ENCODE measurements around the gene PLA2R1.

DNA sequence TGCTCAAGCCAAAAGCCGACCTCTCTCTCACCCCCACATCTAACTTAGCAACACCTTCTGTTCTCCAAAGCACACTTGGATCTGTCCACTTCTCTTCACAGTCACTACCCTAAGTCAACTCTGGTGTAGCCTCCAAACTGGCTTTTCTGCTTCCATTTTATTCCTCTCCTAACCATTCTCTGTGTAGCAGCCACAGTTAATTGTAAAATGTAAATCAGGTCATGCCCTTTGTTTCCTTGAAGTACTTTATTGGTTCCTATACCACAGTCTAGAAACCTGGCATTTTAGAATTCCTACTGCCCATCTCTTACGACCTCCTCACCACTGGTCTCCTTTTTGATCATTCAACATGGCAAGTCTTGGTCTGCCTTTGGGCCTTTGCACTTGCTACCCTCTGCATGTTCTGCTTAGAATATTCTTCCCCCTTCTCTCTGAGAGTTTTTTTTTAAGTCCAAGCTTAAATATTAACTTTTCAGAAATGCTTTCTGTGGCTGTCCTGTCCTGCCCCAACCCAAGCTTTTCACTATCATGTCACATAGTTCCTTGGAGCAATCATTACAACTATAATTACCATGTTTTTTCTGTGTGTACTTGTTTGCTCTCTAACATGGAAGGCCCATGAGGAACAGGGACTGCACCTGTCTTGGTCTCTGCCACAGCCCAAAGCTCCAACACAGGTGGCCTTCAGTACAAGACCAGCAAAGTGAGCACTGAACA lies 42.9 kb downstream of the PLA2R1 start:
- TF ChIP-seq, protein P1, sequence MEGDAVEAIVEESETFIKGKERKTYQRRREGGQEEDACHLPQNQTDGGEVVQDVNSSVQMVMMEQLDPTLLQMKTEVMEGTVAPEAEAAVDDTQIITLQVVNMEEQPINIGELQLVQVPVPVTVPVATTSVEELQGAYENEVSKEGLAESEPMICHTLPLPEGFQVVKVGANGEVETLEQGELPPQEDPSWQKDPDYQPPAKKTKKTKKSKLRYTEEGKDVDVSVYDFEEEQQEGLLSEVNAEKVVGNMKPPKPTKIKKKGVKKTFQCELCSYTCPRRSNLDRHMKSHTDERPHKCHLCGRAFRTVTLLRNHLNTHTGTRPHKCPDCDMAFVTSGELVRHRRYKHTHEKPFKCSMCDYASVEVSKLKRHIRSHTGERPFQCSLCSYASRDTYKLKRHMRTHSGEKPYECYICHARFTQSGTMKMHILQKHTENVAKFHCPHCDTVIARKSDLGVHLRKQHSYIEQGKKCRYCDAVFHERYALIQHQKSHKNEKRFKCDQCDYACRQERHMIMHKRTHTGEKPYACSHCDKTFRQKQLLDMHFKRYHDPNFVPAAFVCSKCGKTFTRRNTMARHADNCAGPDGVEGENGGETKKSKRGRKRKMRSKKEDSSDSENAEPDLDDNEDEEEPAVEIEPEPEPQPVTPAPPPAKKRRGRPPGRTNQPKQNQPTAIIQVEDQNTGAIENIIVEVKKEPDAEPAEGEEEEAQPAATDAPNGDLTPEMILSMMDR (IDR thresholded peaks at IDR 0.05 in 8 of 11, conservative IDR thresholded peaks at IDR 0.05 in 3 of 11) = no peak
- TF ChIP-seq POLR2A (IDR thresholded peaks at IDR 0.05) = no peak
